OCI-LY1 (cell line): Measurements from ENCODE around the gene FAM81A.

Experiments
- H2AFZ ChIP-seq: fragments of 200-600 bp; sonication (generic), shearing (Covaris generic); 2 replicates; pipeline ENCODE4 v1.6.0; 2014; ENCODE audit warnings: antibody characterized with exemption, mild to moderate bottlenecking, low read length
- H3F3A ChIP-seq: fragments of 200-600 bp; sonication (generic), shearing (Covaris generic); 2 replicates; pipeline ENCODE4 v1.6.0; 2014; ENCODE audit warnings: mild to moderate bottlenecking, antibody characterized with exemption, low read length, moderate library complexity; ENCODE audit not compliant: insufficient read depth
- H3K27ac ChIP-seq: fragments of 200-600 bp; sonication (generic); 2 replicates; pipeline ENCODE4 v1.5.1; 2014; ENCODE audit warnings: low read length, mixed run types, mild to moderate bottlenecking, low read depth; ENCODE audit not compliant: poor library complexity, severe bottlenecking
- H3K27me3 ChIP-seq: fragments of 200-600 bp; sonication (generic); 2 replicates; pipeline ENCODE4 v1.6.0; 2014; ENCODE audit warnings: antibody characterized with exemption, mild to moderate bottlenecking, low read length, moderate library complexity; ENCODE audit not compliant: insufficient read depth
- H3K36me3 ChIP-seq: fragments of 200-600 bp; sonication (generic); 2 replicates; pipeline ENCODE4 v1.6.1; 2014; ENCODE audit warnings: mild to moderate bottlenecking, antibody characterized with exemption, low read length, moderate library complexity, mixed read lengths; ENCODE audit not compliant: insufficient read depth
- H3K4me1 ChIP-seq: fragments of 200-600 bp; sonication (generic); 2 replicates; pipeline ENCODE4 v1.5.1; 2014; ENCODE audit warnings: mild to moderate bottlenecking, low read length, moderate library complexity; ENCODE audit not compliant: insufficient read depth, severe bottlenecking
- H3K4me2 ChIP-seq: fragments of 200-600 bp; sonication (generic), shearing (Covaris generic); 2 replicates; pipeline ENCODE4 v1.6.1; 2014; ENCODE audit warnings: low read length
- H3K4me3 ChIP-seq: fragments of 200-600 bp; sonication (generic); 2 replicates; pipeline ENCODE4 v1.5.1; 2014; ENCODE audit warnings: low read length, low read depth, mild to moderate bottlenecking, mixed read lengths; ENCODE audit not compliant: poor library complexity, severe bottlenecking
- H3K79me2 ChIP-seq: fragments of 200-600 bp; shearing (Covaris generic); 2 replicates; pipeline ENCODE4 v1.6.1; 2016; ENCODE audit warnings: mixed run types, low read length, mixed read lengths; ENCODE audit not compliant: insufficient read depth
- H3K9ac ChIP-seq: fragments of 200-600 bp; sonication (generic), shearing (Covaris generic); 2 replicates; pipeline ENCODE4 v1.6.1; 2014; ENCODE audit warnings: mild to moderate bottlenecking, low read length, mixed read lengths
- H3K9me2 ChIP-seq: fragments of 200-600 bp; sonication (generic), shearing (Covaris generic); 2 replicates; pipeline ENCODE4 v1.6.1; 2014; ENCODE audit warnings: low read depth, mild to moderate bottlenecking, low read length, mixed read lengths
- H3K9me3 ChIP-seq: fragments of 200-600 bp; shearing (Covaris generic); 2 replicates; pipeline ENCODE4 v1.6.1; 2014; ENCODE audit warnings: low read length, mixed read lengths
- H4K20me1 ChIP-seq: fragments of 200-600 bp; sonication (generic), shearing (Covaris generic); 2 replicates; pipeline ENCODE4 v1.6.0; 2016; ENCODE audit warnings: mild to moderate bottlenecking, low read length; ENCODE audit not compliant: insufficient read depth
- CTCF ChIP-seq: fragments of 200-600 bp; sonication (generic), shearing (Covaris generic); IDR thresholded peaks from 2 replicates; pipeline ENCODE4 v1.5.1; 2017; ENCODE audit warnings: mild to moderate bottlenecking, antibody characterized with exemption, low read length, moderate library complexity, mixed read lengths
- EZH2 ChIP-seq: fragments of 200-600 bp; sonication (generic), shearing (Covaris generic); IDR thresholded peaks from 2 replicates; pipeline ENCODE4 v1.8.0; 2017; ENCODE audit warnings: borderline replicate concordance, mixed run types, mild to moderate bottlenecking, antibody characterized with exemption, low read length, moderate library complexity, mixed read lengths

Gene FAM81A

GRCh38 chr15:59394166-59394661 is 43.8 kb upstream of the FAM81A start:
- Histone ChIP-seq H3K4me1 (peaks cover 81% of the 10 kb centered on the region), H3K9me3 (no peaks in the 10 kb centered on the region), H3K9ac (peak overlapping the region; percentile 32; the same call in 1 of the 2 replicates), H3F3A (no peaks in the 10 kb centered on the region), H3K4me3 (peak overlapping the region; percentile 20), H4K20me1 (no peaks in the 10 kb centered on the region), H3K27ac (peak overlapping the region; percentile 98), H2AFZ (no peak overlapping the region), H3K79me2 (no peaks in the 10 kb centered on the region), H3K36me3 (no peaks in the 10 kb centered on the region), H3K4me2 (peak overlapping the region; percentile 54), H3K27me3 (no peaks in the 10 kb centered on the region), H3K9me2 (no peaks in the 10 kb centered on the region)
- no peak for TF ChIP-seq EZH2

- Histone ChIP-seq H3K4me1 (peaks cover 91% of the 10 kb centered on the region), H3K9ac (peak overlapping the region; percentile 63), H3K4me3 (peak overlapping the region; percentile 20), H3K36me3 (no peaks in the 10 kb centered on the region), H3K4me2 (peak overlapping the region; percentile 54), H2AFZ (no peak overlapping the region), H3K27ac (peak overlapping the region; percentile 98), H3K9me2 (no peaks in the 10 kb centered on the region), H3F3A (no peaks in the 10 kb centered on the region), H3K9me3 (no peaks in the 10 kb centered on the region), H3K79me2 (0 out of 2 replicates have a peak, but pooled peaks cover 9% of the 10 kb centered on the region), H4K20me1 (no peaks in the 10 kb centered on the region), H3K27me3 (no peaks in the 10 kb centered on the region)
- no peak for TF ChIP-seq EZH2
- TF ChIP-seq CTCF, result no peak
Measured at GRCh38 chr15:59396211-59396610, 41.8 kb upstream of the FAM81A start.

GRCh38 chr15:59396679-59397078 is 41.3 kb upstream of the FAM81A start:
- Histone ChIP-seq H3F3A (no peaks in the 10 kb centered on the region), H3K36me3 (no peaks in the 10 kb centered on the region), H4K20me1 (no peaks in the 10 kb centered on the region), H3K4me1 (peaks cover 96% of the 10 kb centered on the region), H3K4me3 (no peak overlapping the region), H3K27ac (peak overlapping the region; percentile 98), H3K4me2 (peak overlapping the region; percentile 54), H3K79me2 (peaks cover 13% of the 10 kb centered on the region), H2AFZ (no peak overlapping the region), H3K9ac (peak overlapping the region; percentile 63; the same call in 1 of the 2 replicates), H3K27me3 (no peaks in the 10 kb centered on the region), H3K9me3 (no peaks in the 10 kb centered on the region), H3K9me2 (no peaks in the 10 kb centered on the region)
- TF ChIP-seq EZH2, result no peak
- peak; percentile 47; the same call in 1 of the 2 replicates for TF ChIP-seq CTCF

- no peaks in the 10 kb centered on the region for H3K27me3 ChIP-seq
- H3K9me3 ChIP-seq, result no peaks in the 10 kb centered on the region
- peaks cover 100% of the 10 kb centered on the region for H3K4me1 ChIP-seq
- peak overlapping the region; percentile 3; the same call in 1 of the 2 replicates for H3K4me2 ChIP-seq
- no peaks in the 10 kb centered on the region for H4K20me1 ChIP-seq
- peaks cover under 1% of the 10 kb centered on the region; the same call in 1 of the 2 replicates for H3K36me3 ChIP-seq
- H3K27ac ChIP-seq, result peak overlapping the region; percentile 98
- H3K79me2 ChIP-seq, result peaks cover 19% of the 10 kb centered on the region
- no peaks in the 10 kb centered on the region for H3K9me2 ChIP-seq
- H3K9ac ChIP-seq, result no peak overlapping the region; the same call in 1 of the 2 replicates
- H3F3A ChIP-seq, result no peaks in the 10 kb centered on the region
- H3K4me3 ChIP-seq, result no peak overlapping the region
- H2AFZ ChIP-seq, result no peak overlapping the region
- TF ChIP-seq EZH2, result no peak
- no peak for TF ChIP-seq CTCF
Measured at GRCh38 chr15:59398220-59398619, 39.8 kb upstream of the FAM81A start.
